ENCODE results near the gene LKAAEAR1. TPM values are rescaled to one million over a fixed set of nuclear protein-coding genes. Genes with fewer than 3 reads are reported as not detected.
A peak's percentile ranks its signal among the peaks of the same experiment; 100 is the strongest.

Gene LKAAEAR1
- total and polyA plus RNA-seq, 2 of the 13 experiments (the other 11 are each of a cell fraction or from before 2014, with no cell fraction given) = not detected

GRCh38 chr20:64056889-64057627 lies 27.1 kb downstream of the LKAAEAR1 start (continued):
- TF ChIP-seq ZBTB34 (CRISPR knock-in tag; IDR thresholded peaks at IDR 0.05) (peak; percentile 81), KLF13 (CRISPR knock-in tag; IDR thresholded peaks at IDR 0.05) (peak; percentile 68; the same call in 1 of the 2 replicates), ZNF180 (CRISPR knock-in tag; IDR thresholded peaks at IDR 0.05; ENCODE audit: borderline replicate concordance, low read depth) (no peak), NR2F1 (CRISPR knock-in tag; IDR thresholded peaks at IDR 0.05) (no peak), ZNF468 (CRISPR knock-in tag; IDR thresholded peaks at IDR 0.05) (no peak), POLR2AphosphoS2 (IDR thresholded peaks at IDR 0.05; ENCODE audit: low read depth, low read length) (no peak), SRSF4 (IDR thresholded peaks at IDR 0.05; ENCODE audit: low read depth, low read length, poor library complexity, severe bottlenecking) (no peak), JUN (CRISPR knock-in tag; IDR thresholded peaks at IDR 0.05) (0 out of 2 replicates have a peak, but pooled peaks have one; percentile 63), HMGXB4 (CRISPR knock-in tag; IDR thresholded peaks at IDR 0.05; ENCODE audit: borderline replicate concordance in 1 of 2, low read depth in 1 of 2) (peak in 1 of 2 experiments; percentile 46; a peak in 1 of 4 replicates), ZNF597 (CRISPR knock-in tag; IDR thresholded peaks at IDR 0.05) (no peak), RFX5 (IDR thresholded peaks at IDR 0.05; ENCODE audit: low read depth, low read length) (no peak; the same call in 1 of the 2 replicates), SNAI1 (CRISPR knock-in tag; IDR thresholded peaks at IDR 0.05; ENCODE audit: borderline replicate concordance) (peak; percentile 61; the same call in 1 of the 2 replicates), MED1 (CRISPR knock-in tag; IDR thresholded peaks at IDR 0.05) (0 out of 2 replicates have a peak, but pooled peaks have one; percentile 17), ZKSCAN1 (IDR thresholded peaks at IDR 0.05; ENCODE audit: low read length) (no peak), ZNF12 (CRISPR knock-in tag; IDR thresholded peaks at IDR 0.05) (peak; percentile 37; the same call in 1 of the 2 replicates), ZNF784 (CRISPR knock-in tag; IDR thresholded peaks at IDR 0.05; ENCODE audit: borderline replicate concordance) (no peak; the same call in 1 of the 2 replicates), ZNF674 (CRISPR knock-in tag; IDR thresholded peaks at IDR 0.05; ENCODE audit: low read depth) (0 out of 2 replicates have a peak, but pooled peaks have one; percentile 56), FOXA3 (CRISPR knock-in tag; IDR thresholded peaks at IDR 0.05) (no peak), TFDP2 (CRISPR knock-in tag; IDR thresholded peaks at IDR 0.05) (peak; percentile 58), ZNF547 (CRISPR knock-in tag; IDR thresholded peaks at IDR 0.05) (peak; percentile 85), MYC (CRISPR knock-in tag; IDR thresholded peaks at IDR 0.05; ENCODE audit: borderline replicate concordance) (0 out of 2 replicates have a peak, but pooled peaks have one; percentile 23), NR1H2 (CRISPR knock-in tag; IDR thresholded peaks at IDR 0.05; ENCODE audit: borderline replicate concordance, low read depth) (no peak)

All from HepG2 (cell line).